GM18858 (cell line): ENCODE results near the gene C3orf52.

Source experiments
- ATAC-seq: cut with Tn5 transposase; IDR thresholded peaks from one replicate; pipeline ENCODE4 v1.9.1; 2021; ENCODE audit not compliant: unreplicated experiment

C3orf52 gene

DNA sequence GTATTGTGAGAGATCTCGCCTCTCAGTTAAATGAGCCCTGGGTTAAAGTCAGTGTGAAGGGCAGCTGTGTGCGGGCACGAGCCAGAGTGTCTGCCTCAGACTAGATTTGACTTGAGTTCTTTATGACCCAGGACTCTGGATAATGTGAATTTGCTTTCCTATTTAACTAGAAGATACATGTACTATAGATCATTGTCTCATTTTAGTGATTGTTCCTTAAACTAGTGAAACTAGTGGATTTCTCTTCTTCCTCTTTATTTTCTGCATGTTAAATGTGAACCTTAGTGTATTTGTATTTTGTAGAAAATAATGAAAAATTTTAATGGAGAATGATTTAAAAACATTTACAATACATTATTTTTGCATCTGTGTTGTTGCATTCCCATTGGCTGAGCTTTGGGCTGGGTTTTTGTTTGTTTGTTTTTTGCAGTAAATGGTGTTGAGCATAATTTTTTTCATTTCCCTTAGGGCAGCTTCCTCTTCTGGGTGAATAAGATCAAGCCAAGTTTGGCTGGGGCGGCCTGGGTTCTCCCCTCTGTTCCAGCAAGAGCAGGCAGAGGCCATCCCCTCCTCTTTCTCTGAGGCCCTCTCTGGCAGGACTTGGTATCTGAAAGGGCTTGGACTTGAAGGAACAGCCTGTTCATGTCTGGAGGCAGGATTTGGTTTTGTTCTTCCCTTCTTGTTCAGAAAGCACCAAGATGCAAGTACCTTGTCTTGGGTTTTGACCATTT is 31.8 kb downstream of the C3orf52 start:
- ATAC-seq: peak; percentile 15

DNA sequence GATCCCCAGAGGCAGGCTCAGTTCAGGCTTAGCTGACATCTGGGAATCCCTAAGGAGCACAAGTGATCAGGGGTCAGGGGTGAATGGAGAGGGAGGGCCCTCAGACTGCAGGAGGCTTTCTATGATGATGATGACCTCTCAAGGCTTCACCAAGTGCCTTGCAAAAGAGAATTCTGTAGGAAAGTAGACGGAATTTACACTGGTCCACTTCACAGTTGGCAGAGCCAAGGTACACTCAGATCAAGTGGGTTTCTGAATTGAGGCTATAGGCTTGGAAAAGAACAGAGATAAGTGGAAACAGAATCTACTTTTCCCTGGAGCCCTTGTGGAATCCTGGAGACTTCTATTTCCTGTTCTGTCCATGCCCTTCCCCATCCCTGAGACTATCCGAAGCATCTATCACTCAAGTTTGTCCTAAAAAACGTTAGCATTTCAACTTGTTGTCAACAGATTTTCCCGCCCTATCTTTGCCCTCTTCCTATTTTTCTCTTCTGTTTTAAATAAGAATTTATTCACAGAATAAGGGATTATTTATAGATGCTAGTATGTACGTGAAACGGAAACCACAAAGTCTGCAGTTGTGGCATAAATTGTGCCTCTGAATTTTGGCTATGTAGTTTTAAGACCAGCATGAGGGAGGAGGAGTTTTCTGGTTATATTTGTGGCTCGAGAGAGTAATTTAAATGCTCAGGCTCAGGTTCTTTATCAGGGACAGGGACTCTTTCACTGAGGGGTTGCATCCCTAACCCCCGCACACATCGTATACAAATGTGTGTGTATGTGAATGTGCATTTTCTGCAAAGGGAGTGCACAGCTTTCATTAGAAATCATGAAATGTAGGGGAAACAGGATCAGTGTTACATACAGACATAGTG is 34.0 kb downstream of the C3orf52 start:
- ATAC-seq: no peak

DNA sequence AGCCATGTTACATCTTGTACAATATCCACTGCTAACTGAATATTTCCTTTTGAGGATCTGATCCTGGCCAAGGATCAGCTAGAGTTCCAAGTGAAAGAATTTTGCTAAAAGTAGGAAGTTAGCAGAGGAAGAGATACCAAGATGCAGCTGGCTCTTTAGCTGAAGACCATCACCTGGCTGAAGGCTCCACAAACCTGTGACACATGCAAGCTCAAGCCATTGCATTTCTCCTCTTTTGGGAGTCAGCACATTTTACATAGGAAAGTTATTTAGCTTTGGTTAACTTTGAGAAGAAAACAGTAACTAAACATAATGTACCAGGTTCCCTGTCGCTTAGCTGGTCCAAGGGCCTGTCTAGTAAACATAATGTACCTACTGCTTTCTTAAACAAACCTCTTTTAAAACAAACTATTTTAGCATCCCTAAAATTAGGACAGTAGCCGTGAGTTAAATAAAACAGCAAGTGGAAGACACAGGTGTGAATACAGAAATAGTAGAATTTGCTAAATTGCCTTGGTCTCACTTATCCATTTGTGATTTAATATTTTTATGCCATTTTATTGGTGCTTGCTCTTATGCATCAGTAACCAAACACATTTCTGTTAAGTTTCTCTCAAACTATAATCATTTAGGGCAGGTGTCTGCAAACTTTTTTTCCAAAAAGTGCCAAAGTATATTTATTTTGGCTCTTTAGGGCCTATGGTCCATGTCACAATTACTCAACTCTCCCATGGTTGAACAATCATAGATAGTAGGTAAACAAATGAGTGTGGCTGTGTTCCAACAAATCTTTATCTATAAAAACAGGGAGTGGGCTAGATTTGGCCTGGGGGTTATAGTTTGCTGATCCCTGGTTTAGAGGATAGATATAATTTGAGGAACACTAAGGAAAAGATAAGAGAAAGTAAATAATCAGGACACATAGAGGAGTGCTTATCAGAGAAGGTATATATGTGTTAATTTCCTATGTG is 35.7 kb downstream of the C3orf52 start:
- no peak for ATAC-seq

DNA sequence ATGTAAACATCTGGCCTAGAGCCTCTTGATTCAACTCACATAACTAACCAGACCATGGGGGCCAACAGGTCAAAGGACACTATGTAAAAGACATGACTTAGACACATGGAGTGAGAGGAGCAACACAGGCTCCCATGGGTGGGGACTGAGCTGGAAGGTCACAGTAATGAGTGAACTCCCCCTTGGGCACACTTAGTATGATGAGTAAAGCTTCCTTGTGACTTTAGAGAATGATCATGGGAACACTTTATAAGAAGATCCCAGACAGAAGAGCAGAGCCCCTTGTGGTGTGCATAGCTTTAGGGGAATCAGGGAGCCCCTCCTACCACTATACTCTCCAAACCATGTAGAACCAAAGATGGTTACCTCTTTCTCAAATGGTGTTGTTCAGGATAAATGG is 36.7 kb downstream of the C3orf52 start:
- no peak for ATAC-seq

DNA sequence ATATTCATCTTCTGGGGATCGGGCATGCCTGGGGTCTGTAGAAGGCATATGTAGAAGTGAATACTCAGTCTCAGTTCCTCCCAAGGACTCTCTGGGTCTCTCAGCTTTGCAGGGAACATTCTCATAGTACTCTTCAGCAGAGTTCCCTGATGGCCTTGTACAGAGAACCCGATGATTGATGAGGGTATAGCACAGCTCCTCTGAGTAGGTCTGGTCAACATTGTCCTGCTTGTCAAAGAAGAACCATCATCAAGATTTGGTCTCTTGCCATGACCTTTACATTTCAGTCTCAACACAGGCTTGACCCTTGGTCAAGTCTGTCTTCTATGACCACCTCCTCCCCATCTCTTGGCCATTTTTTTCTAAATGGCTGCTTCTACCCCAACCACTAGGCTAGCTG is 37.4 kb downstream of the C3orf52 start:
- ATAC-seq: no peak

DNA sequence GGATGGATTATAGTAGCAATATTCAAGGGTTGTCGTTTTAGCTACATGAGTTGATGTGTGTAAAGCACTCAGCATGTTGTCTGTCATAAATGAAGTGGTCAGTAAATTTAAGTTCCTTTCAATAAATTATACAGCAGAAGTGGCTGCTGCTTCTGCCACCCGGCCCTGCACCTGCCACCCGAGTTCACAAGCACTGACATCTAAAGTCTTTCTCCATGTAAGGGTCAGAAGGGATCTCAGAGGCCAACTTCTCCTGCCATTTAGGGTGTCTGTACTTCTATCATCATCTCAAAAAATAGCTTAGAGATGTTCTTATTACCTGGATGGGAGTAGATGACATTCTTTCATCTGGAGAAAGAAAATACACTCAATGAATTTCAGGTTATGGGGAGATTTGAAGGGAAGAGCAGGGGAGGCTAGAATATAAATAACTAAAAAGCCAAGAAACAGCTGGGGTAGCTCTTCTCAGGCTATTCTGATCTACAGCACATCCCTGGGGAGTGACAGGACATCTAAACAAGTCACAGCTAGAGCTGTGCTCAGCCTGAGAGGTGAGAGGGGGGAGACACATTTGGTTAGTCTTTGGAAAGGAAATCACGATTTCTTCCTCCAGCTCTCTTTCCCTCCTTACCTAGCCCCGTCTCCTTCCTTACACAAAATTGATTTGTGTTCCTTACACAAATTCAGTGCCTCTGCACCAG is 38.9 kb downstream of the C3orf52 start:
- no peak for ATAC-seq

DNA sequence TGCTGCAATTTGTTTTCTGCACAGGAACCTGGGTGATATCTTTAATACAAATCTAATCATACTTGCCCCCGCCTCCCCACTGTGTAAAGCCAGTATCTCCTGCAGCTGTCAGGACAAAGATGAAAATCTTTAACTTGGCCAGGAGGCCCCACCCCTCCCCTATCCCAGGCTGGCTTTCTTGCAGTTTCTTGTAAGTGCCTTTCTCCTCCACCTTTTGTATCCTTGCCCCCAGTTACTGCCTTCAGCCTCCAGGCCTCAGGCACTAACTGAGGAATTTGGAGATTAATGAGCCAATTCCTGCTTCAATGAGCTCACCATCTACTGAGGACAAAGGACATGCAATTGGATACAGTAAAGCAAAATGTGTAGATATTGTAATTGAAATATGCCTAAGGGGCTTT is 40.3 kb downstream of the C3orf52 start:
- ATAC-seq: no peak

DNA sequence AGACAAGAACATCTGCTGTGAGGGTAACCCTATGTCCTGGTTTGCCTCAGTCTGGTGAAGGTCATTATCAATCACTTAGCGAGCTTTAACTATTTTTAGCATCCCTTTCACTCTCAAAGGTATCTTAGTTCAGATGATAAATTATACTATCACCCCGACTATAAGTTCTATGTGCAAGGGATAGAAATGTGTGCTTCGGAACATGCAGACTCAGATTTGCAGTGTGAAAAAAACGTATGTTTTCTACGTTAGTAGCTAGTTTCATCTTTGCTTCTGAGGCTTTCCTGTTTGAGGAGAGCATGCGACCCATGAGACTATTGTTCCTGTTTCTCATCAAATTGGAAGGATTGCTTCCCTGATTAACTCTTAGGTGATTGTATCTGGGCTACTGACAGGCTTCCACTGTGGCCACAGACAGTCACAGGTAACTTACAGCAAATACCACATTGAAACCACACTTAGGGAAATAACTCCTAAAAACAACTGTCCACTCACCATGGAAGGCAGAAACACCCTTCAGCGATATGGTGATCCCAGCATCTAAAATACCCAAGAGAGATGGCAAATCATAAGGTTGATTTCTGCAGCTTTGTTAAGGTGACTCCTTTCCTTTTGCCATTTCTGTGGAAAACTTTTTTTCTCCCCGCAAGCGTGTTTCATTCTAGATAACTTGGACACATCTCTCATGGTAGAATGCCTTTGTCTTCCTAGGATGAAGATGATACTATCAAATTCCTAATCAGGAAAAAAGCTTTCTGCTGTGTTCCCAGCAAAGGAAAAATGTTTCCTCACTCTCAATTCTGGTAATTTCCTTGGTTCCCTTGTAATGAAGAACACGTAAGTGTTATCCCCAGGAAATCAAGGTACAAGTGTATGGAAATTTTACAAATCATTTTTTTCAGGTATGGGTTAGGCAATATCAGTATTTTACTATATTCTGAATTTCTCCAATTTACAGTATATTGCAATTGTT is 41.6 kb downstream of the C3orf52 start:
- ATAC-seq: no peak

DNA sequence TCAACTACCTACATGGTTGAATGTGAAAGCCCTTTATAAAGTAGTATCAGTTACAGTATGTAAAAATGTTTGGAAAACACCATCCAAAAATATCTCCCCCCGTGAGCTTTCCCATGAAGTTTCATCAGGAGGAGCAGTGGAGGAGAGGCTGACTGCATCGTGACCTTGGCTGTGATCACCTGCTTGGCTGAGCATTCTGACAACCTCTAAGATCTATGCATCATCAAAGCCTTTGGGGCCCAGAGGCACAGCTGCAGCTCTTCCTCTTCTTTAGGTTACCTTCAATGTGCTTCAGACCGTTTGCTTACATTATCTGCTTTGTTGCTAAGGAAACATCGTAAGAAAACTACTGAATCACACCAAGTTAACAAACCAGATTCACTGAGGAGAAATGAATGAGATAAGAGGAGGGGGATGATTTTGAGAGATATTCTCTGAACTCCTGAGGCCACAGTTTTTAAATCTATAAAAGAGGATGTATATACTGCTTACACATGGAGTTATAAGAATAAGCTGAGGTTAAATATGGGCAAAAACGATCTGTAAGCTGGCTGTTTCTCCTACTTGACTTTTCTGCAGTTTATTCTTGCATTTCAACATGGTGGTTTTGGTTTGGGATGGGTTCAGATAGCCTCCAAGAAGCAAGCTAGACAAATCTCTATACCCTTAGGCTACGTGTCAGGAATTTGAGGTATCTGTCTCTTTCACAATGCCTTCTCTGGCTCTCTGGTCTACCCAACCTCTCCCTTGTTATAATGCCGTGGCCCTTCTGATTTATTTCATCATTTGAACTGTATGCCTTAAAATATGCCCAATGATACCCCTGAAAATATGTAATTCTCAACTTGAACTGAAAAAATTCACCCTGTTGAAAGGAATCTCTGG is 42.9 kb downstream of the C3orf52 start:
- ATAC-seq: peak; percentile 46

DNA sequence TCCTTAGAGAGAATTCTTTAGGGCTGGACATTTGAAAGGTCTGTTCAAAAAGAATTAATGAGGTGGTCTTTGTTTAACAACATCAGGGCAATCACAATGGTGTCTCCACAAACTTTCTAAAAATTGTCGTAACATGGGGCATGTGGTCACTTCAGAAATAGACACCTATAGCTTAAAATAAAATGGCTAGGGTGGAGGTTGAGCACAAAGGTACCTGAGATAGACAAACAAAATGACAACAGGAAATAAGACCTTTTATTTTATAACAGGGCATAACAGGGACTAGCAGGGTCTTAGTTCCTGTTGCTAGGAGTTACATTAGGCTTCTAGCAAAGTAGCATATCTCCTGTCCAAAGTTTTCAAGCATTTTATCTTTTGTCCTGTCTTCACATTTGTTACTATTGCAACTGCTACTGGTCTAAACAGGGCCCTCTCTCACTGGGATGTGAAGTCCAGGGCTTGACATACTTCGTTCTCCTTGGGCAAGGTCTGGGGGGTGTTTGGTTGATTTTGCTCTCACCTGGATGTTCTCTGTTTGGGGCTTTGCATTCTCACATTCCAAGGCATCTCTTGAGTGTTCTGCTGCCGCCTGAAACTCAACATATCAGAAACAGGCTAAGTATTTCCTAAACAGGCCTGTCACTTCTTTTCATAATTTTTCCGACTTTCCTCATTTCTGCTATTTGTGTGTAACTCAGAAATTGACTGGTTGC is 43.9 kb downstream of the C3orf52 start:
- no peak for ATAC-seq

DNA sequence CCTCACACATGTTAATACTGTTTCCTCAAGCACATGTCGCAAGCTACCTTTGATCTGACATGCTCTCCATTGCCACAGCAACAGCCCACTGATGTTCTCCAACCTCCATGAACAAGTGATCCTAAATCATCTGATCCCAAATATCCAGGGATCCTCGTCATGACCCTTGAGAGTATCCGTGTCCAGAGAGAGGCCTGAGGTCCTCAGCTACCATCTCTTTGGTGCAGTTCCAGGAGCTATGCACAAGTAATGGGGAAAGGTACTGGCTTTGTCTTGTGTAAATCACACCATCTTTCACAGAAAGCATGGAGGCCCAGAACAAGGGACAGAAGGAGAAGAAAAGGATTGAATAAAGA is 44.4 kb downstream of the C3orf52 start:
- ATAC-seq: no peak

DNA sequence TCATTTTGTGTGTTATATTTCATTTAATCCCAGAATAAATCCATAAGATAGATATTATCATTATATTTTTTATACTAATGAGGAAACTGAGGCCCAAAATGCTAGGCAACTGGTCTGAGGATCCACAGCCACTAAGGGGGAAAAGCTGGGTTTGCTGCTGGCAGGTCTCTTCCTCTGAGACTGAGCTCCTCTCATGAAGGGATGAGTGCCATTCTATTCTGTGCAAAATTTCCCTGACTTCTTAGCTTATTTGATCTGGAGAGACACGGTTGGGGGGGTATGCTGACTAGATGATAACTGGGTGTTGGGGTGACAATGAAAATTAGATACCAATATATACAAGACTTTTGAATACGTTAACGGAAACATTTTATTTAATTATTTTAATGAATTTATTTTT is 44.9 kb downstream of the C3orf52 start:
- ATAC-seq: no peak

DNA sequence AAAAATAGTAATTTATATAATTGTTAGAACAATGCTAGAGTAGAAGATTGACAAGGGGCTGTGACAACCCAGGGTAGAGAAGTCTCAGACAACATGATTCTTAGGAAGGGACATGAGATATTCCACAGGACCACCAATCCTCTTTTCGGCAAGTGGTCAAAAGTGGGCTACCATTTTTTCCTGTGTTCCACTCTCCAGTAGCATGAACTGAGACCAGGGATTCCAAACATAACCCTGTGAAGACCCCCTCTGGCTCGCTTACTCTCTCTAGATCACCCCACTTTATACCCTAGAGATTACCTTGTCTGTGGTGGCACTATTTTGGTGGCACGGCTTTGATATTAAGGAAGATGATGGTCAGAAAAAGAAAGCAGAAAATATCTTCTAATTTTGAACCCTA is 45.9 kb downstream of the C3orf52 start:
- no peak for ATAC-seq

DNA sequence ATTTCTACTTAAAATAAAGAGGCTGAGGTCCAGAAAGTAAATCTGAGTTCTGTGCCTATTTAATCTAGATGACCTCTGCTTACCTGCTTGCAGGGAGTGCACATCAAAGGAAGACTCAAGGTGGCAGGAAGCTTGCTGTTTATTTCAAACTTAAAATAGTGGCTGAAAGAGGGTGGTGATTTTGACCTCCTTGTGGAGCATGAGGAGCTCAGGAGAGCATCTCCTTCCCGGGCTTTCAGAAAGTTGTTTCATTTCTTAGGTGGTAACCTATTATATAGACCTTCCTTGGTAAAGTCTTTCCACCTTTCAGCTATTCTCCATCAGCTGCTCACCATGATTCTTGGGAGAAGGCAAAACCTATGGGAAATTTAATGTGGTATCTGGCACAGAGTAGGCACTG is 46.4 kb downstream of the C3orf52 start:
- ATAC-seq: no peak

DNA sequence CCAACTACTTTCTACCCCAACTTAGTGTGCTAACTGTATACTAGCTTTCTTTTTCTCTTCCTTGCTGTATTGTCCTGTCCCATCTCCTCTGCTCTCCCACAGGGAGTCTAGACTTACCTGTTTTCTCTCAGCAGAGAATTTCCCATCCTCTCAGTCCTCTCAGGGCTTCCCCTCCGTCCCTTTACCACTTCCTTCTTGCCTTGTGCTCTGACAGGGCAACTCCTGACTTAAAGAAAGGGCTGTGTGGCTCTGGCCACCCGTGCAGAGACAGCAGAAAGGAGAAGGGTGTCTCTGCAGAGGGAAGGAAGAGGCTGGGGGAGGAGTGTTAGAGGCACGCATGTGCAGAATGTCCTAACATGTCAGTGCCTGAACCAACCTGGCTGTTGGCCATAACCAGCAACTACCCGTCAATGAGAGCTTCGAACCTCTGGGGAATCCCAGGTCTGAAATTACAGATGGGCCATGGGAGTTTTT is 46.8 kb downstream of the C3orf52 start, which contains the start of gene GCSAM:
Gene GCSAM, minus strand, starts transcription at position 274 of the 474 bp plus-strand sequence. Its CDS starts 128 bp downstream, at position 146.
- ATAC-seq: peak; percentile 64

DNA sequence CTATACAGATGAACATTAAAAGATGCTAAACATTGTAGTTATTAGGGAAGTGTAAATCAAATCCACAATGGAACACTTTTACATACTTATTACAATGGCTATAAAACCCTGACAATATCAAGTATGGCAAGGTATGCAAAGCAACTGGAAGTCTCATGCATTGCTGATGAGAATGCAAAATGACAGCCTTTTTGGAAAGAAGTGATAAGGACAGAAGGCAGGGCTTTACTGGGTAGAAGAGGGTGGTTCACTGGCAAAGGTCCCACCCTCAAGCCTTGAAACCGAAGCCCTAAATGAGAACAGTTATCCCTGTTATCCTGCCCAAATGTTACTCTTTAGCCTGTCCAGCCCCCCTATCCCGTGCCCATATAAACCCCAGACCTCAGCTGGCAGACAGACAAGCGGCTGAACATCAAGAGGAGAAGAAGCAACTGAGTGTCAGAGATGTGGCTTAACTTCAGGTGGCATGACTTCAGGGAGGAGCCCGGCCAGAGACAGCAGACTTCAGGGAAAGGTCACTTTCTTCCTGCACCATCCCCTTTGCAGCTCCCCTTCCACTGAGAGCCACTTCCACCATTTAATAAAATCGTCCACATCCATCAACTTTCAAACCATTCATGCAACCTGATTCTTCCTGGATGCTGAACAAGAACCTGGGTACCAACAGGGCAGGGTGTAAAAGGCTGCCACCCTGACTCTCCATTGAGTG is 47.6 kb downstream of the C3orf52 start:
- no peak for ATAC-seq
